HT1080 (cell line): ENCODE data around the gene NUMB. TPM values are rescaled to one million over a fixed set of nuclear protein-coding genes. Genes with fewer than 3 reads are reported as not detected.
A peak's percentile ranks its signal among the peaks of the same experiment; 100 is the strongest.
"Not testable (repeated sequence)": the region's sequence is repeated elsewhere in the genome, so short reads cannot be mapped to it uniquely, and the experiment has no call there.

Experiments
- DNase-seq: peaks from one replicate; pipeline ENCODE4 v3.0.0-alpha.2; 2015; ENCODE audit warnings: low read depth
- total RNA-seq: library from RNA; depleted of rRNA; stranded (reverse); fragments of >200 nt; shearing (Covaris generic); gene quantifications from 2 replicates; pipeline ENCODE4 v1.2.3, GENCODE V29; 2014

Gene NUMB
- total RNA-seq, 1 experiment from 2014 or later, result 21.8 TPM

DNA sequence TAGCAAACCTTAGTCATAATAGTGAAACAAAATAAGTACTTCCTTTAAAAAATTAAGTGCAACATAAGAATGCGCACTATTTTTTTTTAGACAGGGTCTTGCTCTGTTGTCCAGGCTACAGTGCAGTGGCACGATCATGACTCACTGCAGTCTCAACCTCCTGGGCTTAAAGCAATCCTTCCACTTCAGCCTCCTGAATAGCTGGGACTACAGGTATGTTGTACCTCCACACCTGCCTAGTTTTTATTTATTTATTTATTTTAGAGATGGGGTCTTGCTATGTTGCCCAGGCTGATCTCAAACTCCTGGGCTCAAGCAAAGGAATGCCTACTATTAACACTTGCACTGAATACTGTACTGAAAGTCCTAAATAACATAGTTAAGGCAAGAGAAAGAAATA, 93.8 kb downstream of the NUMB start:
- DNase-seq, result no peak

DNA sequence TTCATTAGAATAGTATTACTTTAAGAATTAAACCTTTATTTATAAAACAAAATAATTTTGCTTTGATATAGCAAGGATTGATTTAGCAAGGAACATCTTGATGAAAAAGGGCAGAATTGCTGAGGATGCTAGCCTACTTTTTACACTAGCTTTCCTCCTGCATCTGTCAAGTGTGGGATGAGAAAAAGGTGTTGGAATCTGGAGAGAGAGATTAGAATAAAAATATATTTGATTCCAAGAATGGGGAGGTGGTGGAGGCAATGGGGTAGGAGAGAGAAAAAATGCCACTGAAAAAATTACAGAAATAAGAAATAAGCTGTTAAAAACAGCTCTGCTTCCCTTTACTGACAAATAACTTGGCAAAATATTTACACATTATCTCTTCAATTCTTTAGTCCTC, 98.9 kb downstream of the NUMB start:
- no peak for DNase-seq

DNA sequence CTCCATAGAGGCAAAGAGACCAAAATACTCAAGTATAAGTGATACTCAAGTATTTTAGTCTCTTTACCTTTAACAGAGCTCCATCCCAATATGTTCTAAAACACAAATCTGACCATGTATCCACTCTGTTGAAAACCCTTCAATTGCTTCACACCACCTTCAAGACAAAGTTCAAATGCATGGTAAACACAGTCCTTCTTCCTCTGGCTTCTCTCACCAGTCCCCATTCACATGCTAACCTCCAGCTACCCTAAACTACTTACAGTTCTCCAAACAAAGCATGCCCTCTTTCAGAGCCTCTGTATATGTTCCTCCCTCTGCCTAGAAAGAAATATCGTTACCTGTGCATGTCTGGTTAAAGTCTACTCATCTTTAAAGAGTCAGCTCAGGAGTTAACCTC, 100.2 kb downstream of the NUMB start:
- DNase-seq, result no peak

DNA sequence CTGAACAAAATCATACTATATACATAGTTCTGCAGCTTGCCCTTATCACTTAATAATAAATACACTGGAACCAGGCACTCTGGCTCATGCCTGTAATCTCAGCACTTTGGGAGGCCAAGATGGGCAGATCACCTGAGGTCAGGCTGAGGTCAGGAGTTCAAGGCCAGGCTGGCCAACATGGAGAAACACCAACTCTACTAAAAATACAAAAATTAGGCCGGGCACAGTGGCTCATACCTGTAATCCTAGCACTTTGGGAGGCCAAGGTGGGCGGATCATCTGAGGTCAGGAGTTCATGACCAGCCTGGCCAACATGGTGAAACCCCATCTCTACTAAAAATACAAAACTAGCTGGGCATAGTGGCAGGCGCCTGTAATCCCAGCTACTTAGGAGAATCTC, 109.3 kb downstream of the NUMB start:
- not testable (repeated sequence) for DNase-seq

DNA sequence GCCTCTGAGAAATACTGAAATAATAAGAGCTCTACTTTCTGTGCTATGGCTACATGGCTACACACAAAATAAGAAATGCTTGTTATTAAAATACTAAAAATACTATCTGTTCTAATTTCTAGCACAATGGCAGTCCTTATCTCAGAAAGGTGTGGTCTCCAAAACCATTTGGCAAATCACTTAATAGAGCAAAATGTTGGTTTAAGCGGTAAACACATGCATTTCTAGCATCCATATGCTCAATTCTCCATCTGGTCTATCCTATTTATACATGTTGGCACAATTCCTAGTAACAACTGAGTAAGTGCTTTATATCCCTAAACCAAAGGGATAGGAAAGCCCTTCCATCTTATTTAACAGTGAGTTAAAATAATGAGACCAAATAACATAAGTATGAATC, 114.0 kb downstream of the NUMB start:
- DNase-seq, result no peak

DNA sequence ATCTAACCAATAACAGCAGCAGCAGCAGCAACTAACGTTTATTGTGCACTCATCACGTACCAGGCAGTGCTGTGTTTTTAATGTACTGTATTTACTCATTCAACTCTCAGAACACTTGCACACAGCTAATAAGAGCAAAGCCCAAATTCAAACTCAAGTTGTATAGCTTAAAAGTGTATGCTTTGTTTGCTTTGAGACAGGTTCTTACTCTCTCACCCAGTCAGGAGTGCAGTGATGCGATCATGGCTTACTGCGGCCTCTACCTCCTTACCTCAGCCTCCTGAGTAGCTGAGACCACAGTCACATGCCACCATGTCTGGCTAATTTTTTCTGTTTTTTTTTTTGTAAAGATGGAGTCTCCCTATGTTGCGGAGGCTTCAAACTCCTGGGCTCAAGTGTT, 115.7 kb downstream of the NUMB start:
- no peak for DNase-seq

DNA sequence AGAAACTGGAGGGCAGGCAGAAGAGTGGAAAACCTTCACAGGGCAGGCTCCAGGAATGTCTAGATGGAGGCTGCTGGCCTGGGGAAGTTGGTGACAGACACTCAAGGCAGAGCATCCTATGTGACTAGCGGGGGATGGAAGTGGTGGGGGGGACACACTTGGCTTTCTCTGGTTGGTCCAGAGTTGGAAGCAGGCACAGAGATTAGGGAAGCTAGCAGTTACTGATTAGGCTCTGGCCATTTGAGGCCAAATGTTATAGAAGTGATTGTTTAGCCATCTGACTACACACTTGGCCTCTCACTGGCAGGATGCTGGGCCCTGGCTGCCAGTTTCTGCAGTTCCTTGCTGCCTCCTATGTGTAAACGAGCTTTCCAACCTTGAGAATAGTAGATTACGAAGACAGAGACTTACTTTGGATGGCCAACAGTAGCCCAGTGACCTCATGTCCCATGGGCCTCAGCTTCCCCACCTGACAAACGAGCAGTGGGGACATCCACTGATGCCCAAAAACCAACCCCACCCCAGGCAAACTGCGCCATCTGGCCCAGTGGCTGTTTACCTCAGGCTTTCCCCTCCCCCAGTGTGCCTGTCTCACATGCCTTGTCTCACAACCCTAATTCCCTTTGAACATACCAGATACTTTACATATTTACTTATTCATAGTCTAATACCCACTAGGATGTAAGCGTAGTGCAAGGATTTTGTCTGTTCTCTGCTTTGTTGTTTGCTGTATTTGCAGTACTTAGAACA, 118.3 kb downstream of the NUMB start:
- DNase-seq, result no peak

DNA sequence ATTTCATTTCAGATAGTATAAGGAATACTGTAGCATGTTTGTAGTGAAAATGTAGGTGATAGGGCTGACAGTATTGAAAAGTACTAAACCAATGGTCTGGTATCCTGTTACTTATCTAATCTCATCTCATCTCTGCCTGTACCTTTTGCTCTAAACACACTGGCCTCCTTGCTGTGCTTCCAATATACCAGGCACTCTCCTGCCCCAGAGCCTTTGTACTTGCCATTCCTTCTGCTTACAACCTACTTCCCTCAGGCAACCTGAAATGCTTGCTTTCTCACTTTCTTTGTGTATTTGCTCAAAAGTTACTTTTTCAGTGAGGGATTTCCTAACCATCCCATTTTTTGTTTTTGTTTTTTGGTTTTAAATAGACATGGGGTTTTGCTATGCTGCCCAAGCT, 119.1 kb downstream of the NUMB start:
- no peak for DNase-seq

DNA sequence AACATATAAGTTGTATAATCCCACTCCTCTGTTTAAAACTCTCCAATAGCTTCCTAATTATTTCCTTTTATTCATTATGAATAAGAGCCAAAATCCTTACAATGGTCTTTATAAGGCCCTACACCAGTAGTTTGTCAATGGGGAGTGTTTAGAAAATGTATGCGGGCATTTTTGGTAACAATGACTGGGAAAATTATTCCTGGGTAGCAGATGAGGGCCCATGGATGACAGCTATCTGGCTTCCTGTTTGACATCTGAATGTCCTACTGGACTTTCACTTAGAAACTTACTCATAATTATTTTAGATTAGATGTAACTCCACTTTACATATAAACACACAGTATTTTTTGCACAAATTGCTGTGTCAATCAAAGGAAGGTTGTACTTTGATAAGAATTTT, 119.8 kb downstream of the NUMB start:
- DNase-seq, result no peak

DNA sequence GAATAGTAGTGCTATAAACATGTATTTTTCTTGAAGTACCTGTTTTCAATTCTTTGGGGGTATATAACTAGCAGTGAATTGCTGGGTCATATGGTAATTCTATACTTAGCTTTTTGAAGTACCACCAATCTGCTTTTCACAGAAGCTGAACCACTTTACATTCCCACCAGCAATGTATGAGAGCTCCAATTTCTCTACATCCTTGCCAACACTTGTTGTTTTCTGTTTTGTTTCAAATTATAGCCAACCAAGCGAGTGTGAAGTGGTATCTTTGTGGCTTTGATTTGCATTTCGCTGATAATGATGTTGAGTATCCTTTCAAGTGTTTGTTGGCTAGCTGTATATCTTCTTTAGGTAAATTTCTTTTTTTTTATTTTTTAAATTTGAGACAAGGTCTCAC, 125.3 kb downstream of the NUMB start:
- DNase-seq, result no peak

DNA sequence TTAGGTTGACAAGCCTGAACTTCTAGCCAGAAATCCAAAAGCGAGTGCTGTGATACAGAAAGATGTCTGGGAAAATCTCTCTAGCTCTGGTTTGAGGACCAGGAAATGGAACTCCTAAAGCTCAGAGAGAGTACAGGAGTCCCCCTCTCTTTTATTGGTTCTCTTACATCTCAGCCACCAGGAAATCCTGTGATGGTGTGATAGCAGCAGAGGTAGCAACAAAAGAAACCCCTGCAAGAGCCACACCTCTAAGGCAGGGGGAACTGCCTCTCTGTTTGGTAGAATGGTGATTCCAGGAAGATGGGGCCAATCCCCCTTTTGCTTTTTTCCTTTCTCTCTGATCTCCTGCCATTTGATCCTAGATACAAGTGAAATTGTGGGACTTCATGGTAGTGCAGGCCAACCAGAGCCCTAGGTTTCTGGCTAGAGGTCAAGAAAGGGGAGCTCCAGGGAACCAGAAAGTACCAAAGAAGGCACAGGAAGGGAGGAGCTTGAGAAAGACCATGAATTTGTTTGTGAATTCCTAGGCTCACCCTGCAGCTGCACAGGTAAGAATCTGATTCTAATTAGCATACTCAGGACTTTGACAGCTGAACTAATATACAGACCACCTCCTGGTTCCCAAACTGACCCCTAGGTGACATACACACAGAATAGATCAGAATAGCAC, 132.6 kb downstream of the NUMB start:
- DNase-seq, result no peak

DNA sequence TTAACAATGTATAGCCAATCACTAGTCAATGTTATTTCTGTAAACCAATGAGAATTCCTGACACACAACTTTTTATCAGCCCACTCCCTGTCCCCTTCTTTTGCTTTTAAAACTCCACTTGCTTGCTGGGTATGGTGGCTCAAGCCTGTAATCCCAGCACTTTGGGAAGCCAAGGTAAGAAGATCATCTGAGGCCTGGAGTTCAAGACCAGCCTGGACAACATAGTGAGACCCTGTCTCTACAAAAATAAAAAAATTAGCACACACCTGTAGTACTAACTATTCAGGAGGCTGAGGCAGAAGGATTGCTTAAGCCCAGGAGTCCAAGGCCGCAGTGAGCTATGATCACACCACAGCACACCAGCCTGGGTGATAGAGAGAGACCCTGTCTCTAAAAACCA, 133.3 kb downstream of the NUMB start:
- no peak for DNase-seq

DNA sequence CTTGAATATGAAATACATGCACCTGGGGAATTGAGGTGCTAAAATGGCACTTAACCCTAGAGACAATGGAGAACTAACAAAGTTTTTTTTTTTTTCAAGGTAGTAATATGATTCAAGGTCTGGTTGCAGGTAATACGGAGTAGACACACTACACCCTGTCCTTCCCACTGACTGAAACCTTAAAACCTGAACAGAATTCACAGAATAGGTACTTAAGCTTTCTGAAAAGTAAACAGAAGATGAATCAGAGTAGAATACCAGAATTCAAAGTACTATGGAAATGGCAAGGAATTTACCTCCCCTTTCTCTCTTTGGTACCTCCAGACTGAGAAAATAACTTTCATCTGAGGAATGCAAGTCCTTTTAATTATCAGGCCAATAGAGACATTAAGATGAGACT, 133.8 kb downstream of the NUMB start:
- DNase-seq, result no peak

DNA sequence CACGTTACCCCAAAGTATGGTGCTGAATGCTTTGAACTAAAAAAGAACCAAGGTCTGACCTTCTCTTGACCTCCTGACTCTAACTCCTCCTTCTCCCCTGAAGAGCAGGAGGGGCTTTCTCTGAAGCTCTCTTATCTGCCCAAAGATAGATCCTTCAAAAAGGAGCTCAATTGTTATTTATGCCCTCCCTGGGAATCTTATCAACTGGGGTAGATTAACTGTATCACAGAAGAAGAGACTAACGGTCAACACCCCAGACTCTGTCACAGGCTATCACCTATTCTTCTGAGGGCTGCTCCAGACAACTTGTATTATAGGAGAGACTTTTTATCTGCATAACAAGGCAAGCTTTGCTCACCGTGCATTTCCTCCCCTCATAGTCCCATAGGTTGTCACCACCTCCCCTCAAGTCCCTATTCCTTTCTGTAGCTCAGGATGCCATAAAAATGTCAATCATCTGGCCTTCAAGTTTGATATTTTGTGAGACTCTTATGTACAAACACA, 134.4 kb downstream of the NUMB start:
- DNase-seq, result no peak

DNA sequence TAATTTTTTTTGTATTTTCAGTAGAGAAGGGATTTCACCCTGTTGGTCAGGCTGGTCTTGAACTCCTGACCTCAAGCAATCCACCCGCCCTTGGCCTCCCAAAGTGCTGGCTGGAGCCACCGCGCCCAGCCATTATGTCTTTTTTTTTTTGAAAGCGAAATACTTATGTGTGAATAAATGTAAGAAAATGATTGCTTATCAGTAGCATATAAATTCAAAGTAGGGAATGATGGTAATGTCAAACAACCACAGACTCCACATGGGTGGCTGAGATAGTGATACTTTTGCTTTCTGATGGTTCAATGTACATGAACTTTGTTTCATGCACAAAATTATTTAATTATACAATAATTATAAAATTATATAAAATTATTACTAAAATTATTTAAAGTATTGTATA, 145.2 kb downstream of the NUMB start:
- no peak for DNase-seq

DNA sequence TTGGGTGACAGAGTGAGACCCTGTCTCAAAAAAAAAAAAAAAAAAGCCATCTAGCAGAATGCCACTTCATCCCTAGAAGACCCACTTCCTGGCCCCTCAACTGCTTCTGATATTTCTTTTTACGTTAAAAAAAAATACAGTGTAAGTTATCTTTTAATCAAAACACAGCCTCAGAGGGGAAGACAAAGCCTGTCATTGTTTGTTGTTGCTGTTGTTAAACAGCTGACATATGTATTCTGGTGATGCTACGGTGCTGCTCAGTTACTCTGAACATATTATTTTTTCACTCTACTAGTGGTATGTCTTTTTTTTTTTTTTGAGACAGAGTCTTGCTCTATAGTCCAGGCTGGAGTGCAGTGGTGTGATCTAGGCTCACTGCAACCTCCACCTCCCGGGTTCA, 145.7 kb downstream of the NUMB start:
- no peak for DNase-seq

DNA sequence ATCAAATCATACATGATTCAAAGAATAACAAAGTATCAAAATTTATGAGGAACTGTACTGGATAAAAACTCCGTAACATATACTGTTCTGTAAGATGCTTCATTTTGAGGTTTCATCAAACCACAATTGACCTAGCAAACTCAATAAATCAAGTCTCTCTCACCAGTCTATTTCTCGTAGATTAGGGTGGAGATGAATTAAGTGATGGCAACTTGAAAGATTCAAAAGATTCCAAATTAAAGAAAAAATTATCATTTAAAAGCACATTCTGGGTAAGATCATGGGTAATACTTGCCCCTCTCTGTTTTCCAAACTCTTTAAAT, 146.7 kb downstream of the NUMB start:
- no peak for DNase-seq

DNA sequence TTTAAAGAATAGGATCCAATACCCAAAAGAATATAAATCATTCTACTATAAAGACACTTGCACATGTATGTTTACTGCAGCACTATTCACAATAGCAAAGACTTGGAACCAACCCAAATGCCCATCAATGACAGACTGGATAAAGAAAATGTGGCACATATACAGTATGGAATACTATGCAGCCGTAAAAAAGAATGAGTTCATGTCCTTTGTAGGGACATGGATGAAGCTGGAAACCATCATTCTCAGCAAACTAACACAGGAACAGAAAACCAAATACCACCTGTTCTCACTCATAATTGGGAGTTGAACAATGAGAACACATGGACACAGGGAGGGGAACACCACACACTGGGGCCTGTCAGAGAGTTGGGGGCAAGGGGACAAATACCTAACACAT, 149.1 kb downstream of the NUMB start:
- DNase-seq, result not testable (repeated sequence)

DNA sequence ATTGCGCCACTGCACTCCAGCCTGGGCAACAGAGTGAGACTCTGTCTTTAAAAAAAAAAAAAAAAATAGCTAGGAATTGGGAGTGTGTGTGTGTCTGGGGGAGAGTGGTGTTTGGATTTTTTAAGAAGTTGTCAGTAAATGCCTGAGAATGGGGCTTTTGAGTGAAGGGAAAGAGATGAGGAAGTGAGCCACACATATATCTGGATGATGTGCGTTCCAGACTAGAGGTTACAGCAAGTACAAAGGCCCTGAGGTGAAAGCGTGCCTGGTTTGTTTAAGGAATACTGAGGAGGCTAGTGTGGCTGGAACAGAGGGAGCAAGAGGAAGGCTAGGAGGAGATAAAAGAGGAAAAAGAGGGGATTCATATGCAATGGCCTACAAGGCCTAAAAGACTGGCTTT, 151.1 kb downstream of the NUMB start:
- DNase-seq, result no peak

DNA sequence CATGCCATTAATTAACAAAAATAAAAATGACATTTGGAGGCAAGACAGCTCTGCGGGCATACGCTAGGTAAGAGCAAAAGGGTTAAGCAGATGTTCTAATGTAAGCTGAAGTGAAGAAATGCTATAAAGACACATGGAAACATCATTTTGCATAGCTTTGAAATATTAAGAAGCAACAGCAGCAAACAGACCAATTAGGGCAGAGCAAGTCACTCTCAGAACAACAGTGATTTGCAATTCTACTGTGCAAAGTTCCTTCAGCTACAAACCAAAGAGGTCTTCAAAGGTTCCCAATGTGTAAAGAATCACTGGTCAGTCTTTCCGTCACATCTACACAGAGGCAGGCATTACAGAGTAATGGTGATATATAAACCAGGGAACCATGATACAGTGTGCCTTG, 152.8 kb downstream of the NUMB start:
- DNase-seq, result no peak

DNA sequence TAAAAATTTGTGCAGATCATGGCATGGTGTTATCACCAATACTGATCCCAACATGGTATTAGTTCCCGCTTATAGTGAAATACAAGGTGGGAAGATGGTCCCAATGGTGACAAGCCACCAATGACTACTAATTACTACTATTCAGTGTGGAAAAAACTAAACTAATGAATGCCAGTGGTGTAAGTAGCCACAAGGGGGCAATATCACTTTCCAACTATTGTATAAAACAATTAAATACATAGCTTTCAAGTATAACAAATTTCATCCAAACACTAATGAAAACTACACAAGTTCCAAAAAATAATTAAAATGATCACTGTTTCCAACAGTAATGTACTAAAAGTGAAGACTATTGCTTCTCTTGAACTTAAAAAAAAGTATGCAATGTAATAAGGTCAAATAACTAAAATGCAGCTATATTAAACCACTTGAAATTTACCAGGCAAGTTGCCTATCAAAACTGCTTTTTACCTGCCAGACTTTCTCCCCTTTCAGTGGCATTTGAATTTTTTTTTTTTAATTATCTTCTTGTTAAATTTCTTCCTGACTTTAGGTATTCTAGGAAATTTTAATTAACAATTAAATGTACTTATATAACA, 163.0 kb downstream of the NUMB start:
- DNase-seq, result peak; percentile 18

DNA sequence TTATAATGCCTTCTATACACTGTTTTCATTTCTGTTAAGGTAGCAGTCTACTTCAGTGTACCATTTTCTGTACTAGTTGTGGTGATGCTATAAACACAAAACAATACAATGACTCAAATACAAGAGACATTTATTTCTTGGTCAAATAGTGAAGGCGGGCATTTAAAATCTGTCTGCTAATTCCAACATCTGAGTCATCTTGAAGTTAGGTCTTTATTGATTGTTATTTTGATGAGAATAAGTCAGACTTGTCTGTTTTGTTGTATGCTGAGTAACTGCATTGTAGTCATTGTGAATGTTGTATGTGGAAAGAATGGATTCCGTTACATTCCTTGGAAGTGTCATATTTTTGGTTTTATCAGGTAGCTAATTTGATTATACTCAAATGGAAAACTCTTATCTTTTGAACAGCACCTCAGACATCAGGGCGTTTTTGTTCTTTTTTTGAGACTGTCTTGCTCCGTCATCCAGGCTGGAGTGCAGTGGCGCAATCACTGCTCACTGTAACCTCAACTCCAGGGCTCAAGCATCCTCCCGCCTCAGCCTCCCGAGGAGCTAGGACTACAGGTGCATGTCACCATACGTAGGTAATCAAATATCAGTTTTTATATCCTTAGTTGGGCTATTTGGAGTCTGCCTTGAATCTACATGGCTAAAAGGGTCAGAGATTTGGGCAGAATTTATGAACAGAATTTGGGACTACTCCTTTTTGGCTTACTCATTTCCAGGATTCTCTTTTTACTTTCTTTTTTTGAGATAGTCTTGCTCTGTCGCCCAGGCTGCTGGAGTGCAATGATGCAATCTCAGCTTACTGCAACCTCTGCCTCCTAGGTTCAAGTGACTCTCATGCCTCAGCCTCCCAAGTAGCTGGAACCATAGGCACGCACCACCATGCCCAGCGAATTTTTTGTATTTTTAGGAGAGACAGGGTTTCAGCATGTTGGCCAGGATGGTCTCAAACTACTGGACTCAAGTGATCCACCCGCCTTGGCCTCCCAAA, 164.3 kb downstream of the NUMB start:
- DNase-seq, result no peak
